ENCODE measurements around the gene SH3PXD2A. TPM values are rescaled to one million over a fixed set of nuclear protein-coding genes. Genes with fewer than 3 reads are reported as not detected.

Gene SH3PXD2A
- total and polyA plus RNA-seq, 4 donors, result 23.1 to 41.2 (median 32.7) TPM

GRCh38 chr10:103720328-103720963 is 134.9 kb downstream of the SH3PXD2A start:
- Histone ChIP-seq H3K27ac (ENCODE audit: low read depth, low read length) (peak overlapping the region; percentile 33), H3K27me3 (ENCODE audit: control insufficient read depth, insufficient read depth, low read length) (peaks cover 13% of the 10 kb centered on the region), H3K4me1 (ENCODE audit: control insufficient read depth, insufficient read depth, low read length) (peaks cover 42% of the 10 kb centered on the region), H3K36me3 (ENCODE audit: control insufficient read depth, insufficient read depth, low read length) (peaks cover 29% of the 10 kb centered on the region), H3K9me3 (ENCODE audit: control insufficient read depth, insufficient read depth, low read length) (no peaks in the 10 kb centered on the region), H3K4me3 (ENCODE audit: low read depth, low read length) (no peak overlapping the region)
- WGBS (ENCODE audit: insufficient coverage), result 60% methylated on average over 17 of the region's 17 CpGs
- peak in 1 of 6 donors; percentile 17 for DNase-seq (ENCODE audit: low read depth in 4 of 6, low spot score in 6 of 6)

- H3K27me3 ChIP-seq (ENCODE audit: control insufficient read depth, insufficient read depth, low read length), result peaks cover 9% of the 10 kb centered on the region
- peaks cover 26% of the 10 kb centered on the region for H3K36me3 ChIP-seq (ENCODE audit: control insufficient read depth, insufficient read depth, low read length)
- no peaks in the 10 kb centered on the region for H3K9me3 ChIP-seq (ENCODE audit: control insufficient read depth, insufficient read depth, low read length)
- peaks cover 55% of the 10 kb centered on the region for H3K4me1 ChIP-seq (ENCODE audit: control insufficient read depth, insufficient read depth, low read length)
- no peak overlapping the region for H3K4me3 ChIP-seq (ENCODE audit: low read depth, low read length)
- 96% methylated on average over 3 of the region's 5 CpGs for WGBS (ENCODE audit: insufficient coverage)
- no peak for DNase-seq (ENCODE audit: low read depth in 4 of 6, low spot score in 6 of 6)
- no peak overlapping the region for H3K27ac ChIP-seq (ENCODE audit: low read depth, low read length)
Observed at GRCh38 chr10:103719036-103719435, 136.3 kb downstream of the SH3PXD2A start.

GRCh38 chr10:103718247-103718620 is 137.1 kb downstream of the SH3PXD2A start:
- no peak overlapping the region for H3K27ac ChIP-seq (ENCODE audit: low read depth, low read length)
- H3K4me1 ChIP-seq (ENCODE audit: control insufficient read depth, insufficient read depth, low read length), result peaks cover 63% of the 10 kb centered on the region
- peaks cover 8% of the 10 kb centered on the region for H3K27me3 ChIP-seq (ENCODE audit: control insufficient read depth, insufficient read depth, low read length)
- no peak overlapping the region for H3K4me3 ChIP-seq (ENCODE audit: low read depth, low read length)
- H3K9me3 ChIP-seq (ENCODE audit: control insufficient read depth, insufficient read depth, low read length), result no peaks in the 10 kb centered on the region
- no peak for DNase-seq (ENCODE audit: low read depth in 4 of 6, low spot score in 6 of 6)
- H3K36me3 ChIP-seq (ENCODE audit: control insufficient read depth, insufficient read depth, low read length), result peaks cover 25% of the 10 kb centered on the region
- WGBS (ENCODE audit: insufficient coverage), result 97% methylated on average over 3 of the region's 4 CpGs

- H3K27ac ChIP-seq (ENCODE audit: low read depth, low read length), result peak overlapping the region; percentile 88
- peaks cover 2% of the 10 kb centered on the region for H3K27me3 ChIP-seq (ENCODE audit: control insufficient read depth, insufficient read depth, low read length)
- H3K9me3 ChIP-seq (ENCODE audit: control insufficient read depth, insufficient read depth, low read length), result no peaks in the 10 kb centered on the region
- DNase-seq (ENCODE audit: low read depth in 4 of 6, low spot score in 6 of 6), result no peak
- no peak overlapping the region for H3K4me3 ChIP-seq (ENCODE audit: low read depth, low read length)
- peaks cover 67% of the 10 kb centered on the region for H3K4me1 ChIP-seq (ENCODE audit: control insufficient read depth, insufficient read depth, low read length)
- WGBS (ENCODE audit: insufficient coverage), result 67% methylated on average over 9 of the region's 11 CpGs
- H3K36me3 ChIP-seq (ENCODE audit: control insufficient read depth, insufficient read depth, low read length), result peaks cover 21% of the 10 kb centered on the region
Observed at GRCh38 chr10:103717341-103718246, 137.8 kb downstream of the SH3PXD2A start.

- H3K4me1 ChIP-seq (ENCODE audit: control insufficient read depth, insufficient read depth, low read length), result peaks cover 74% of the 10 kb centered on the region
- no peaks in the 10 kb centered on the region for H3K9me3 ChIP-seq (ENCODE audit: control insufficient read depth, insufficient read depth, low read length)
- DNase-seq (ENCODE audit: low read depth in 4 of 6, low spot score in 6 of 6), result peak in 1 of 6 donors; percentile 39
- WGBS (ENCODE audit: insufficient coverage), result 87% methylated on average over 10 of the region's 11 CpGs
- peak overlapping the region; percentile 88 for H3K27ac ChIP-seq (ENCODE audit: low read depth, low read length)
- H3K36me3 ChIP-seq (ENCODE audit: control insufficient read depth, insufficient read depth, low read length), result peaks cover 19% of the 10 kb centered on the region
- no peak overlapping the region for H3K4me3 ChIP-seq (ENCODE audit: low read depth, low read length)
- H3K27me3 ChIP-seq (ENCODE audit: control insufficient read depth, insufficient read depth, low read length), result peaks cover 2% of the 10 kb centered on the region
Observed at GRCh38 chr10:103716206-103717160, 138.9 kb downstream of the SH3PXD2A start.

GRCh38 chr10:103715430-103715829 is 139.9 kb downstream of the SH3PXD2A start:
- Histone ChIP-seq H3K9me3 (ENCODE audit: control insufficient read depth, insufficient read depth, low read length) (no peaks in the 10 kb centered on the region), H3K27me3 (ENCODE audit: control insufficient read depth, insufficient read depth, low read length) (peaks cover 2% of the 10 kb centered on the region), H3K36me3 (ENCODE audit: control insufficient read depth, insufficient read depth, low read length) (peaks cover 16% of the 10 kb centered on the region), H3K4me1 (ENCODE audit: control insufficient read depth, insufficient read depth, low read length) (peaks cover 65% of the 10 kb centered on the region), H3K27ac (ENCODE audit: low read depth, low read length) (peak overlapping the region; percentile 73), H3K4me3 (ENCODE audit: low read depth, low read length) (no peak overlapping the region)
- no peak for DNase-seq (ENCODE audit: low read depth in 4 of 6, low spot score in 6 of 6)
- WGBS (ENCODE audit: insufficient coverage), result 79% methylated on average over 6 of the region's 8 CpGs

- peaks cover 11% of the 10 kb centered on the region for H3K36me3 ChIP-seq (ENCODE audit: control insufficient read depth, insufficient read depth, low read length)
- peak overlapping the region; percentile 73 for H3K27ac ChIP-seq (ENCODE audit: low read depth, low read length)
- H3K4me3 ChIP-seq (ENCODE audit: low read depth, low read length), result no peak overlapping the region
- peaks cover 2% of the 10 kb centered on the region for H3K27me3 ChIP-seq (ENCODE audit: control insufficient read depth, insufficient read depth, low read length)
- H3K9me3 ChIP-seq (ENCODE audit: control insufficient read depth, insufficient read depth, low read length), result no peaks in the 10 kb centered on the region
- 45% methylated on average over 2 of the region's 7 CpGs for WGBS (ENCODE audit: insufficient coverage)
- no peak for DNase-seq (ENCODE audit: low read depth in 4 of 6, low spot score in 6 of 6)
- peaks cover 64% of the 10 kb centered on the region for H3K4me1 ChIP-seq (ENCODE audit: control insufficient read depth, insufficient read depth, low read length)
Observed at GRCh38 chr10:103714232-103714891, 141.0 kb downstream of the SH3PXD2A start.

GRCh38 chr10:103713676-103714075 is 141.7 kb downstream of the SH3PXD2A start:
- WGBS (ENCODE audit: insufficient coverage), result 67% methylated on average over 2 of the region's 4 CpGs
- H3K27ac ChIP-seq (ENCODE audit: low read depth, low read length), result peak overlapping the region; percentile 27

More at GRCh38 chr10:103713676-103714075, 141.7 kb downstream of the SH3PXD2A start:
- Histone ChIP-seq H3K4me3 (ENCODE audit: low read depth, low read length) (no peak overlapping the region), H3K4me1 (ENCODE audit: control insufficient read depth, insufficient read depth, low read length) (peaks cover 68% of the 10 kb centered on the region), H3K36me3 (ENCODE audit: control insufficient read depth, insufficient read depth, low read length) (peaks cover 8% of the 10 kb centered on the region), H3K27me3 (ENCODE audit: control insufficient read depth, insufficient read depth, low read length) (peaks cover 2% of the 10 kb centered on the region), H3K9me3 (ENCODE audit: control insufficient read depth, insufficient read depth, low read length) (no peaks in the 10 kb centered on the region)
- DNase-seq (ENCODE audit: low read depth in 4 of 6, low spot score in 6 of 6), result no peak

Measured in spinal cord (tissue), 10 donors.